H1 (cell line): ENCODE measurements around the gene RTKN. TPM values are rescaled to one million over a fixed set of nuclear protein-coding genes. Genes with fewer than 3 reads are reported as not detected.

Experiments used
- CHD1 ChIP-seq: IDR thresholded peaks from 2 replicates; pipeline ENCODE4 v1.6.1; 2012; ENCODE audit warnings: low read depth, low read length, improper control_type of control experiment
- NANOG ChIP-seq: IDR thresholded peaks from 2 replicates; pipeline ENCODE4 v1.6.1; 2011; ENCODE audit warnings: low read length, low read depth, mild to moderate bottlenecking, inconsistent platforms; ENCODE audit not compliant: insufficient read depth, poor library complexity, severe bottlenecking
- SAP30 ChIP-seq: fragments of 300-600 bp; sonication (generic); IDR thresholded peaks from 2 replicates; pipeline ENCODE4 v1.7.1; 2012; ENCODE audit warnings: low read length, moderate library complexity, mild to moderate bottlenecking, inconsistent platforms; ENCODE audit not compliant: insufficient read depth, insufficient replicate concordance
- TAF7 ChIP-seq: optimal IDR thresholded peaks from 2 replicates; pipeline ENCODE3; 2011; ENCODE audit warnings: low read depth, mild to moderate bottlenecking, inconsistent platforms, low read length, moderate library complexity, borderline replicate concordance
- polyA plus RNA-seq, 7 experiments: library from polyadenylated mRNA; depleted of rRNA in 3 of 7; stranded (reverse) in 5 of 7; unstranded in 2 of 7; fragments of >200 nt in 5 of 7; fragments of 200-250 nt in 2 of 7; gene quantifications; 1 replicate in 5 of 7; 2 replicates in 1 of 7; 4 replicates in 1 of 7; pipeline versions ENCODE4 v1.2.1 to v1.2.3, GENCODE V29; 2011 to 2013; ENCODE audit warnings: missing spikeins in 2 of 7, mixed read lengths in 2 of 7
- total RNA-seq: library from RNA; stranded (reverse); fragmentation: NEBNext Ultra II Directional; extraction: Animal tissue kit (Norgen Biotek cat#: 25700); gene quantifications from 2 replicates; pipeline ENCODE4 v1.2.1, GENCODE V29; 2021

Gene RTKN
- total and polyA plus RNA-seq, 2 of the 8 experiments (the other 6 are each of a cell fraction or from before 2014, with no cell fraction given) = 40.2 to 54.1 TPM

DNA sequence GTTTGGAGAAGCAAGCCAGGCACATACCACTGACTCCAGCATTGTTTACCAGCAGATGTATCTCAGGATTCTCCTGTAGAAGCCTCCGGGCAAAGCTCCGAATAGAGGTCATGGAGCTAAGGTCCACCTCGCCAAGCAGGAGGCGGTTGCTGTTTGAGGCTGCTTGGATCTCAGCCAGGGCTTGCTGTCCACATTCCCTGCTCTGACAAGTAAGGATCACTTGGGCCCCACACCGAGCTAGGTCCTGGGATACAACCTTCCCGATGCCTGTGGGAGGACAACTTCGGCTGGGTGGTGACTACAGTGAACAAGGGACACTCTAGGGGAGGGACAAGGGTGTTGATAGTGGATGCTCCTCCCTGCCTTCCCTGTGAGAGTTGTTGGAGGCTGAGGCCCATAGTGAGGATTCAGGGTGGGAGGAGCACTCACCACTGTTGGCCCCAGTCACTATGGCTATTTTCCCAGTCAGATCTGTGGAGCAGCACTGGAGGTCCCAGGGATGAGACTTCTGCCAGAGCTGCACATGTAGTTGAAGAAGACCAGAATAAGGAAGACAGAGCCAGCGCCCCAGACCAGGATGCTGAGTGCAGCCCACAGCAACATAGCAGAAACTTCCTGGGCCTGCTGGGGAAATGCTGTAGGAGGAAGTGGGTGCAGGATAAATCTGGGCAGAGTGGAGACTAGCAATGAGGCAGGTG lies 28.6 kb downstream of the RTKN start (continued):
- TF ChIP-seq CHD1 (no peak), TAF7 (no peak), SAP30 (no peak), NANOG (no peak)
